Uterus (tissue), 4 donors: ENCODE results near the gene SGMS1. TPM values are rescaled to one million over a fixed set of nuclear protein-coding genes. Genes with fewer than 3 reads are reported as not detected.

ENCODE experiments used
- DNase-seq, 2 donors: peaks; one replicate each; pipeline ENCODE4 v3.0.0-alpha.2; 2019 to 2020
- H3K27ac ChIP-seq, 2 donors: fragments of 200-600 bp; sonication (generic); 1 replicate in 1 of 2; 2 replicates in 1 of 2; pipeline ENCODE4 v1.5.1; 2016 to 2018
- H3K27me3 ChIP-seq, 2 donors: fragments of 200-600 bp; sonication (generic); one replicate each; pipeline ENCODE4 v1.5.1; 2018 to 2019; ENCODE audit warnings: control low read depth in 1 of 2
- H3K36me3 ChIP-seq, 2 donors: fragments of 200-600 bp; sonication (generic); one replicate each; pipeline ENCODE4 v1.5.1; 2019; ENCODE audit warnings: control low read depth in 1 of 2
- H3K4me1 ChIP-seq, 2 donors: fragments of 200-600 bp; sonication (generic); one replicate each; pipeline ENCODE4 v1.5.1; 2018 to 2019; ENCODE audit warnings: control low read depth in 1 of 2
- H3K4me3 ChIP-seq, 2 donors: fragments of 200-600 bp; sonication (generic); 1 replicate in 1 of 2; 2 replicates in 1 of 2; pipeline ENCODE4 v1.5.1; 2018 to 2019; ENCODE audit warnings: mild to moderate bottlenecking in 1 of 2
- H3K9me3 ChIP-seq, 2 donors: fragments of 200-600 bp; sonication (generic); one replicate each; pipeline ENCODE4 v1.5.1; 2019; ENCODE audit warnings: control low read depth in 1 of 2
- POLR2A ChIP-seq, 2 donors: fragments of 450-650 bp; IDR thresholded peaks; one replicate each; pipeline ENCODE4 v1.6.1; 2016; ENCODE audit warnings: antibody characterized with exemption in 2 of 2, mild to moderate bottlenecking in 1 of 2, moderate library complexity in 1 of 2
- intact Hi-C: fragments of 100-400 bp; cut with DNase I; formaldehyde crosslinking; loops from one replicate; pipeline ENCODE4 v1.15.1; 2023; ENCODE audit warnings: low total_unique reads
- total RNA-seq, 4 donors: library from RNA; depleted of rRNA in 3 of 4; stranded (reverse); fragments of >200 nt in 3 of 4; gene quantifications; one replicate each; pipeline versions ENCODE4 v1.1.0 to v1.2.4, GENCODE V29; 2014 to 2023
- TF ChIP-seq, protein P1 (sequence below), 4 experiments: fragments of 200-600 bp in 2 of 4; fragments of 450-650 bp in 2 of 4; sonication (generic) in 2 of 4; IDR thresholded peaks; one replicate each; pipeline ENCODE4 v1.5.1; 2016 to 2019; ENCODE audit warnings: antibody characterized with exemption in 4 of 4, mild to moderate bottlenecking in 2 of 4, moderate library complexity in 1 of 4
- donor health status: DM: yes; HTN: yes; CAD: no.

The SGMS1 gene
- total RNA-seq, 4 donors from 2014 or later = 38.0 to 102 (median 57.7) TPM

GRCh38 chr10:50582766-50583762 is 40.7 kb downstream of the SGMS1 start:
- Histone ChIP-seq H3K9me3 (no peaks in the 10 kb centered on the region), H3K36me3 (no peaks in the 10 kb centered on the region), H3K27ac (no peak overlapping the region), H3K27me3 (no peaks in the 10 kb centered on the region), H3K4me3 (no peak overlapping the region), H3K4me1 (no peaks in the 10 kb centered on the region)
- intact Hi-C loops = no loop called here
- TF ChIP-seq POLR2A (IDR thresholded peaks at IDR 0.05) = no peak
- TF ChIP-seq, protein P1, sequence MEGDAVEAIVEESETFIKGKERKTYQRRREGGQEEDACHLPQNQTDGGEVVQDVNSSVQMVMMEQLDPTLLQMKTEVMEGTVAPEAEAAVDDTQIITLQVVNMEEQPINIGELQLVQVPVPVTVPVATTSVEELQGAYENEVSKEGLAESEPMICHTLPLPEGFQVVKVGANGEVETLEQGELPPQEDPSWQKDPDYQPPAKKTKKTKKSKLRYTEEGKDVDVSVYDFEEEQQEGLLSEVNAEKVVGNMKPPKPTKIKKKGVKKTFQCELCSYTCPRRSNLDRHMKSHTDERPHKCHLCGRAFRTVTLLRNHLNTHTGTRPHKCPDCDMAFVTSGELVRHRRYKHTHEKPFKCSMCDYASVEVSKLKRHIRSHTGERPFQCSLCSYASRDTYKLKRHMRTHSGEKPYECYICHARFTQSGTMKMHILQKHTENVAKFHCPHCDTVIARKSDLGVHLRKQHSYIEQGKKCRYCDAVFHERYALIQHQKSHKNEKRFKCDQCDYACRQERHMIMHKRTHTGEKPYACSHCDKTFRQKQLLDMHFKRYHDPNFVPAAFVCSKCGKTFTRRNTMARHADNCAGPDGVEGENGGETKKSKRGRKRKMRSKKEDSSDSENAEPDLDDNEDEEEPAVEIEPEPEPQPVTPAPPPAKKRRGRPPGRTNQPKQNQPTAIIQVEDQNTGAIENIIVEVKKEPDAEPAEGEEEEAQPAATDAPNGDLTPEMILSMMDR (IDR thresholded peaks at IDR 0.05) = no peak
- DNase-seq = no peak

DNA sequence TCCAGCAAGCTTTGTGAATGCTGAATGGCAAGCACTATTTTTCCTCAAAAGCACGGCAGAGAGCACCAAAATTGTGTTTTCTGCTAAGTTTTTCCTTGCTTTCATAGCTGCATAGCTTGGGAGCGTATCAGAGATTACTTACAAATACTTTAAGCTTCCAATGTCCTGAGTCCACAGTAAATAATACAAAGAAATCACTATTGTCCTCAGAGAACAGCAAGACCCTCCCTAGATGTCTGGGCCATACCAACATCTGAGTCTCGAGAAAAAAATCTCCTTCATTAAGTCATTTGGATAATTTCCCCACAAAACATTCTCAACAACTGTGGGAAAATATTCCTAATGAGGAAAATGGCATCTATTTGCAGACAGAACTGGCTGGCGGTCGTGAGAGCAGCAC is 41.7 kb downstream of the SGMS1 start:
- H3K4me1 ChIP-seq = no peaks in the 10 kb centered on the region
- no peaks in the 10 kb centered on the region for H3K36me3 ChIP-seq
- intact Hi-C loops = no loop called here
- H3K27me3 ChIP-seq = no peaks in the 10 kb centered on the region
- H3K9me3 ChIP-seq = no peaks in the 10 kb centered on the region
- DNase-seq = no peak
- TF ChIP-seq, protein P1 (IDR thresholded peaks at IDR 0.05) = no peak
- no peak for TF ChIP-seq POLR2A (IDR thresholded peaks at IDR 0.05)
- H3K4me3 ChIP-seq = no peak overlapping the region
- no peak overlapping the region for H3K27ac ChIP-seq

- DNase-seq = no peak
- Histone ChIP-seq H3K27ac (no peak overlapping the region), H3K4me1 (no peaks in the 10 kb centered on the region), H3K9me3 (no peaks in the 10 kb centered on the region), H3K4me3 (no peak overlapping the region), H3K36me3 (no peaks in the 10 kb centered on the region), H3K27me3 (no peaks in the 10 kb centered on the region)
- intact Hi-C loops = no loop called here
- no peak for TF ChIP-seq POLR2A (IDR thresholded peaks at IDR 0.05)
- TF ChIP-seq, protein P1 (IDR thresholded peaks at IDR 0.05) = no peak
Observed at GRCh38 chr10:50580262-50580891, 43.4 kb downstream of the SGMS1 start.

- no peaks in the 10 kb centered on the region for H3K4me1 ChIP-seq
Observed at GRCh38 chr10:50579491-50580261, 44.1 kb downstream of the SGMS1 start.

More at GRCh38 chr10:50579491-50580261, 44.1 kb downstream of the SGMS1 start:
- intact Hi-C loops = no loop called here
- no peaks in the 10 kb centered on the region for H3K36me3 ChIP-seq
- DNase-seq = no peak
- no peak for TF ChIP-seq POLR2A (IDR thresholded peaks at IDR 0.05)
- TF ChIP-seq, protein P1 (IDR thresholded peaks at IDR 0.05) = no peak
- no peaks in the 10 kb centered on the region for H3K9me3 ChIP-seq
- no peak overlapping the region for H3K4me3 ChIP-seq
- H3K27ac ChIP-seq = no peak overlapping the region
- no peaks in the 10 kb centered on the region for H3K27me3 ChIP-seq
